AG09319 (cell line): ENCODE measurements around the gene TMEM63B.
A peak's percentile ranks its signal among the peaks of the same experiment; 100 is the strongest.
"Not testable (repeated sequence)": the region's sequence is repeated elsewhere in the genome, so short reads cannot be mapped to it uniquely, and the experiment has no call there.

Experiments
- DNase-seq: peaks from one replicate; pipeline ENCODE4 v3.0.0-alpha.2; 2010; ENCODE audit warnings: low read depth; ENCODE audit errors: extremely low read depth
- TF ChIP-seq, protein P1 (sequence below): IDR thresholded peaks from 2 replicates; pipeline ENCODE4 v1.5.1; 2011; ENCODE audit warnings: low read depth, mild to moderate bottlenecking, inconsistent platforms, low read length, moderate library complexity

TMEM63B gene

DNA sequence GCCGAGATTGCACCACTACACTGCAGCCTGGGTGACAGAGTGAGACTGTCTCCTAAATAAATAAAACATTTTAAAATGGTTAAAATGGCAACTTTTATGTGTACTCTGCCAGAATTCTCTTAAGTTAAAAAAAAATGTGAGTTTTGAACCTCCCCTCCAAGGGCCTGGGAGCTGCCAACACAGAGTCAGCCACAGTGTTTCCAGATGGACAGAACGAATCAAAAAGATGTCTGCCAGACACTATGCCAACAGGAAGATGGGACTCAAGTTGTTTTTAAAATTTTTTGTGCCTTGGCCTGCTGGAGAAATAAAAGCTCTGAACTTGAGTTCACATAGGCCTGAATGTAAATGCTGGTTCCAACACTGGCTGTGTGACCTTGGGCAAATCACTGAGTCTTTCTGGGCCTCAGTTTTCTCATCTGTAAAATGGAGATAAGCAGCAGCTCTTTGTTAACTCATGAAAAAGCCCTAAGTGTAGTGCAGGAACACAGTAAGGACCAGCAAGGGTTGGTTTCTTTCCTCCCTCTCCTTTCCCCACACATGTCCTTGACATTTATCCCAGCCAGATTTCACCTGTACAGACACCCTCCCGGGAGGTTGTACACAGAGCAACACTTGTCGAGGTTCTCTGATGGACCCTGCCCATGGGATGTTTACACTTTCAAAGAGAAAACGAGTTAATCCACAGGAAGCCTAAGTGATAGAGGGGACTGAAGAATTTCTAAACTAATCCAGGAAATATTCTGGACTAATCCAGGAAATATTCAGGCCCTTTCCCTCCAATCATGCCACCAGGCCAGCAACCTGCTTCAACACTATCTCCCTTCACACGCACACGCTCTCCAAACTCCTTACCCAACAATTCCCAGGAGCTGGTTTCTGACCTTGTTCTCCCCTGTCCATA, 35.1 kb upstream of the TMEM63B start:
- no peak for DNase-seq
- TF ChIP-seq, protein P1, sequence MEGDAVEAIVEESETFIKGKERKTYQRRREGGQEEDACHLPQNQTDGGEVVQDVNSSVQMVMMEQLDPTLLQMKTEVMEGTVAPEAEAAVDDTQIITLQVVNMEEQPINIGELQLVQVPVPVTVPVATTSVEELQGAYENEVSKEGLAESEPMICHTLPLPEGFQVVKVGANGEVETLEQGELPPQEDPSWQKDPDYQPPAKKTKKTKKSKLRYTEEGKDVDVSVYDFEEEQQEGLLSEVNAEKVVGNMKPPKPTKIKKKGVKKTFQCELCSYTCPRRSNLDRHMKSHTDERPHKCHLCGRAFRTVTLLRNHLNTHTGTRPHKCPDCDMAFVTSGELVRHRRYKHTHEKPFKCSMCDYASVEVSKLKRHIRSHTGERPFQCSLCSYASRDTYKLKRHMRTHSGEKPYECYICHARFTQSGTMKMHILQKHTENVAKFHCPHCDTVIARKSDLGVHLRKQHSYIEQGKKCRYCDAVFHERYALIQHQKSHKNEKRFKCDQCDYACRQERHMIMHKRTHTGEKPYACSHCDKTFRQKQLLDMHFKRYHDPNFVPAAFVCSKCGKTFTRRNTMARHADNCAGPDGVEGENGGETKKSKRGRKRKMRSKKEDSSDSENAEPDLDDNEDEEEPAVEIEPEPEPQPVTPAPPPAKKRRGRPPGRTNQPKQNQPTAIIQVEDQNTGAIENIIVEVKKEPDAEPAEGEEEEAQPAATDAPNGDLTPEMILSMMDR = no peak

DNA sequence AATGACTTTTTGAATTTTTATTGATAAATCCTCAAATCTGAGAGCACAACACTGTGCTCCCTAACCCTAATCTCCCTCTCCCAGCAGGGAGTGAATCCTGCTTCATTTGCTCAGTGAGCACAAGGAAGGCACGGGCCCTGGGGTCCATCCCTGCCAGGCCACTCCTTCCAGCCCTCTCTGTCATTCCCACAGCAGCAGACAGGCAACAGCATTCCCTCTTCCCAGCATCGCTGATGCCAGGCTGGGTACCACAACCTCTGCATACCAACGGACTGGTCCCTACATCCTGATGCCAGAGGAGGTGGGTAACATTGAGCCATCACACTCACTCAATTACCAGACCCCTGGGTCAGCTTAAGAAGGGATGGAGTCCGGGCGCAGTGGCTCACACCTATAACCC, 34.3 kb upstream of the TMEM63B start:
- DNase-seq = no peak
- TF ChIP-seq, protein P1 = no peak

DNA sequence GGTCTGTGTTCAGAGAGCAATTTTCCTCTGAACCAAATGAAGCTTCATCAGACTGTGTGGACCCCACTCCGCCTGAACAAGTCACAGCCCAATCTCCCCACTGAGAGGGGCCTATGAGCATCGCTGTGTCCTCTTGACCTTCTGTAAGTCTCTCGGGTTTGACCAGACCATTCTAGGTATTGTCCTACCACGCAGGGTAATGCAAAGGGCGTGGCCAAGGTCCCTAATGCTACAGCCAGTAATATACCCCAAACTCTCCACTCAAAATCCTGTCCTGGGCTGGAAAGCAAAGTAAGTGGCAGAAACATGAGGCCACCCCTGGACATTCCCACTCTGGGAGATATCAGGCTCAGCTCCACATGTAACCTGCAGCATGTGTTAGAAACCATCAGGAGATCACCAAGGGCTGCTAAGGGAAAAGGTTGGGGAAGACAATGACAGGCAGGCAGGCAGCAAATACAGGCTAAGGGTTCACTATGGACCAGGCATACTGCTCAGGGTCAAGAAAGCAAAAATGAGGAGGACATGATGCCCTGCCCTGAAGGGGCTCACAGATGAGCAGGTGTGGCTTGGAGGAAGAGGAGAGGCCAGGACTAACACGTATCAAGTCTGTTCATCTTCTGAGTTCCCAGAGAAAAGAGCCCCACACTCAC, 33.5 kb upstream of the TMEM63B start:
- TF ChIP-seq, protein P1 = no peak
- no peak for DNase-seq

DNA sequence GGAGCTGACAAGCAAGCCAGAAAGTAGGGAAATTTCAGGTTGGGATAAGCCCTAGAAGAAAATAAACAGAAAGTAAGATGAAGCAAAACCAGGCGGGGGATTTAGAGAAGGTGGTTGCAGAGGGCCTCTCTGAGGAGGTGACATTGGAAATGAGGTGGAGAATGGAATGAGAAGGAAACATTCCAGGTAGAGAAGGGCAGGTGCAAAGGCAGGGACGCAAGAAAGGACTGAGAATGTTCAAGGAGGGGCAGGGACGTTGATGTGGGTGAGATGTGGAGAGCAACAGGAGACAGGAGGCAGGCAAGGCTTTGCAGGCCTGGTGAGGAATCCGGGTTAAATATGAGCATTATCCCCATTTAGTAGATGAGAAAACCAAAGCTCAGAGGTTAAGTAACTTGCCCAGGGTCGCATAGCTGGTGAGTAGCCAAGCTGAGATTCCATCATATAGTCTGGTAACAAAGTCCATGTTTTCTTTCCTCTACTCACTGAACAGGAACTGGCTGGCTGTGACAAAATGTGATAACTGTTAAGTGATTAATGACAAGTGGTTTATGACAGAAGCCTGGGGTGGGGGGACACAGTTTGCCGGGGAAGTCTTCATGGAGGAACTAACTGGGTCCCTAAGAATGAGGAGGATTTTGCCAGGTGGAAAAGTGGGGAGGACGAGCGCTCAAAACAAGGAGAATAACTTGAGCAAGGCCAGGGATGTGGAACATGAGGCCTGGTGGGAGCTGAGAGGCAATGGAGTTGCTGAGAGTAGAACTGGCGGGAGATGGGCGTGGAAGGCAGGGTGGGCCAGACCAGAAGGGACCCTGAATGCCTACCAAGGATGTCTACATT, 32.7 kb upstream of the TMEM63B start:
- TF ChIP-seq, protein P1 = no peak
- DNase-seq = no peak

DNA sequence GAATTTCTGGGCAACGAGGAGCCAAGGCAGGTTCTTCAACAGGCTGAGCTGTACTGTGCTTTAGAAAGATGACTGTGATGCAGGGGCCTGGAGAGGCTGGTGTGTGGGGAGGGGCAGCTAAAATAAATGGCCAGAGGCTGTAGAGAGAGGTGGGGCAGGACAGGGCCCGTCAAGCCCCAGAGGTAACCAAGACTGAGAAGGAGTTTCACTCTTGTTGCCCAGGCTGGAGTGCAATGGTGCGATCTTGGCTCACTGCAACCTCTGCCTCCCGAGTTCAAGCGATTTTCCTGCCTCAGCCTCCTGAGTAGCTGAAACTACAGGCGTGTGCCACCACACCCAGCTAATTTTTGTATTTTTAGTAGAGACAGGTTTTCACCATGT, 32.1 kb upstream of the TMEM63B start:
- not testable (repeated sequence) for DNase-seq

DNA sequence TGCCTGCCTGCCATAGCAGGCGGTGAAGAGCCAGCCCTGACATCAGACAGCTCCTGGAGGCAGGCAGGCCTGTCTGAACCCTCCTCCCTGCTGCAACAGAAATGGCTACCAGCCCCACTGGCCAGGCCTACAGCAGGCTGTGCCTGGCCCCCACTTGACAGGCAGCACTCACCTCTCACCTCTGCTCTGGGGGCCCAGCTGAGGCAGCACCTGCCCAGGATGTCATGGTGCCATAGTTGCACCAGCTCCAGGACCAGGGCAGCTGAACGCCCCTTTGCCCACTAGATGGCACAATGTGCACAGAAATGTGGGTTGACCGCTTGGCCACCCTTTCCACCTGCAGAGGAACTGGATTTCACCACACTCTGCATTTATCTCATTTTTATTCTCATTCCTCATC, 30.7 kb upstream of the TMEM63B start:
- TF ChIP-seq, protein P1 = peak; percentile 75
- no peak for DNase-seq

DNA sequence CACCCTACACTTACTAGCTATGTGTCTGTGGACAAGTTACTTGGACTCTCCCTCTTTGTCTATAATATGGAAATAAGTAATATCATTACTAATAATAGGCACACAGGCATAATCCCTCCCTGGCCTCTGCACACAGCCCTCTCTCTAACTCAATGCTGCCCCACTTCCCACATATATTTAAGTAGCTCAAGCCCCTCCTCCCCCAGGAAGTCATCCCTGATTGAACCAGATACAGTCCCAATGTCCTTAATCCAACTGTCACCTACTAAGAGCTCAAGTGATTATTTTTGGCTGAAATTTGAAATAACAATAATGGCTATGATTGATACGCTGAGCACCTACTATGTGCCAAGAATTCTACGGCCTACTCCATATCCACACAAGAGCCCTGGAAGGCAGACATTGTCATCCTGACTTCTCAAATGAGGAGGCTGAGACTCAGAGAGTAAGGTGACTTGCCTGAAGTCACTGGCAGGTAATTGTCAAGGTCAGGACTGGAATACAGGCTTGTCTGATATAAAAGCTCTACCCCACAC, 29.5 kb upstream of the TMEM63B start:
- TF ChIP-seq, protein P1 = no peak
- no peak for DNase-seq
